Neural cell (in vitro differentiated cells): Measurements from ENCODE around the gene RANGRF.

ENCODE experiments used
- EZH2 ChIP-seq: fragments of 200-600, 300-800 bp; shearing (Covaris generic), sonication (generic); IDR thresholded peaks from 2 replicates; pipeline ENCODE4 v1.6.1; 2014; ENCODE audit warnings: antibody characterized with exemption, low read length, borderline replicate concordance, mild to moderate bottlenecking; ENCODE audit not compliant: insufficient read depth, poor library complexity, severe bottlenecking
- POLR2AphosphoS5 ChIP-seq: IDR thresholded peaks from 2 replicates; pipeline ENCODE4 v1.6.1; 2012
- TAF1 ChIP-seq: IDR thresholded peaks from 2 replicates; pipeline ENCODE4 v1.6.1; 2012; ENCODE audit warnings: low read depth
- TF ChIP-seq, protein P1 (sequence below): fragments of 450-650 bp; IDR thresholded peaks from 2 replicates; pipeline ENCODE4 v1.5.1; 2014; ENCODE audit warnings: antibody characterized with exemption, mild to moderate bottlenecking, moderate library complexity; ENCODE audit not compliant: poor library complexity, severe bottlenecking

DNA sequence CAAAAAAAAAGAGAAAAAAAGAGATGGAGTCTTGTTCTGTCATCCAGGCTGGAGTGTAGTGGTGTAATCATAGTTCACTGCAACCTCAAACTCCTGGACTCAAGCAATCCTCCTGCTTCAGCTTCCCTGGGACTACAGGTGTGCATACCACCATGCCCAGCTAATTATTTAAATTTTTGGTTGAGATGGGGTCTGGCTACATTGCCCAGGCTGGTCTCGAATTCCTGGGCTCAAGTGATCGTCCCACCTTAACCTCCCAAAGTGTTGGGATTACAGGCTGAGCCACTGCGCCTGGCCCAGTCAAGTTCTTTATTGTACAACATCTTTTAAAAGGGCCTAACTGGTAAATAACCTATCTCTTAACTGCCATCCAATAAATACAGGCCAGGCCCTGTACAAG, 6.1 kb upstream of the RANGRF start:
- TF ChIP-seq, protein P1, sequence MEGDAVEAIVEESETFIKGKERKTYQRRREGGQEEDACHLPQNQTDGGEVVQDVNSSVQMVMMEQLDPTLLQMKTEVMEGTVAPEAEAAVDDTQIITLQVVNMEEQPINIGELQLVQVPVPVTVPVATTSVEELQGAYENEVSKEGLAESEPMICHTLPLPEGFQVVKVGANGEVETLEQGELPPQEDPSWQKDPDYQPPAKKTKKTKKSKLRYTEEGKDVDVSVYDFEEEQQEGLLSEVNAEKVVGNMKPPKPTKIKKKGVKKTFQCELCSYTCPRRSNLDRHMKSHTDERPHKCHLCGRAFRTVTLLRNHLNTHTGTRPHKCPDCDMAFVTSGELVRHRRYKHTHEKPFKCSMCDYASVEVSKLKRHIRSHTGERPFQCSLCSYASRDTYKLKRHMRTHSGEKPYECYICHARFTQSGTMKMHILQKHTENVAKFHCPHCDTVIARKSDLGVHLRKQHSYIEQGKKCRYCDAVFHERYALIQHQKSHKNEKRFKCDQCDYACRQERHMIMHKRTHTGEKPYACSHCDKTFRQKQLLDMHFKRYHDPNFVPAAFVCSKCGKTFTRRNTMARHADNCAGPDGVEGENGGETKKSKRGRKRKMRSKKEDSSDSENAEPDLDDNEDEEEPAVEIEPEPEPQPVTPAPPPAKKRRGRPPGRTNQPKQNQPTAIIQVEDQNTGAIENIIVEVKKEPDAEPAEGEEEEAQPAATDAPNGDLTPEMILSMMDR: no peak
- TF ChIP-seq TAF1 (no peak), POLR2AphosphoS5 (no peak), EZH2 (no peak)
